ENCODE results near the gene DMTF1.

- TF ChIP-seq CTCF (IDR thresholded peaks at IDR 0.05) (no peak), ZFX (IDR thresholded peaks at IDR 0.05; ENCODE audit: borderline replicate concordance) (no peak)
Measured at GRCh38 chr7:87193912-87194311, 41.7 kb downstream of the DMTF1 start.

Measured in 22Rv1 (cell line).